ENCODE data around the gene KLF1. TPM values are rescaled to one million over a fixed set of nuclear protein-coding genes. Genes with fewer than 3 reads are reported as not detected.
"Not testable (repeated sequence)": the region's sequence is repeated elsewhere in the genome, so short reads cannot be mapped to it uniquely, and the experiment has no call there.

Gene KLF1
- total RNA-seq (2014; rRNA removed; shearing (Covaris generic)), result not detected in 2 replicates

GRCh38 chr19:12886969-12887747 is at the start of gene KLF1:
TSS of gene KLF1 (minus strand) at chr19:12887201. CDS start at chr19:12887140, 61 bp downstream.
- DNase-seq (ENCODE audit: low read depth), result no peak

GRCh38 chr19:12936582-12936981 is 49.6 kb upstream of the KLF1 start:
- DNase-seq (ENCODE audit: low read depth), result no peak

- no peak for DNase-seq (ENCODE audit: low read depth)
Observed at GRCh38 chr19:12935071-12935470, 48.1 kb upstream of the KLF1 start.

- DNase-seq (ENCODE audit: low read depth), result peak; percentile 88
Observed at GRCh38 chr19:12933287-12934072, 46.5 kb upstream of the KLF1 start, which contains the start of gene FARSA. TSS of gene FARSA (minus strand) at chr19:12933711. CDS start at chr19:12933696, 15 bp downstream.

GRCh38 chr19:12932392-12933286 is 45.6 kb upstream of the KLF1 start:
- DNase-seq (ENCODE audit: low read depth), result no peak

- no peak for DNase-seq (ENCODE audit: low read depth)
Observed at GRCh38 chr19:12930002-12930645, 43.1 kb upstream of the KLF1 start.

- no peak for DNase-seq (ENCODE audit: low read depth)
Observed at GRCh38 chr19:12924621-12925310, 37.8 kb upstream of the KLF1 start.

- no peak for DNase-seq (ENCODE audit: low read depth)
Observed at GRCh38 chr19:12922959-12923358, 36.0 kb upstream of the KLF1 start.

GRCh38 chr19:12921047-12921446 is 34.0 kb upstream of the KLF1 start:
- no peak for DNase-seq (ENCODE audit: low read depth)

GRCh38 chr19:12918253-12918652 is 31.3 kb upstream of the KLF1 start:
- no peak for DNase-seq (ENCODE audit: low read depth)

- not testable (repeated sequence) for DNase-seq (ENCODE audit: low read depth)
Observed at GRCh38 chr19:12915860-12916259, 28.9 kb upstream of the KLF1 start.

GRCh38 chr19:12913851-12914690 is 27.1 kb upstream of the KLF1 start:
- no peak for DNase-seq (ENCODE audit: low read depth)

GRCh38 chr19:12913011-12913561 is 26.1 kb upstream of the KLF1 start:
- DNase-seq (ENCODE audit: low read depth), result peak; percentile 64

GRCh38 chr19:12912571-12912970 is 25.6 kb upstream of the KLF1 start:
- DNase-seq (ENCODE audit: low read depth), result no peak

GRCh38 chr19:12907166-12907565 is 20.2 kb upstream of the KLF1 start:
- DNase-seq (ENCODE audit: low read depth), result no peak

GRCh38 chr19:12899891-12900518 is 13.0 kb upstream of the KLF1 start:
- DNase-seq (ENCODE audit: low read depth), result no peak

GRCh38 chr19:12896460-12896859 is 9.5 kb upstream of the KLF1 start:
- no peak for DNase-seq (ENCODE audit: low read depth)

- no peak for DNase-seq (ENCODE audit: low read depth)
Observed at GRCh38 chr19:12893582-12893981, 6.6 kb upstream of the KLF1 start.

- DNase-seq (ENCODE audit: low read depth), result no peak
Observed at GRCh38 chr19:12891553-12892021, 4.6 kb upstream of the KLF1 start.
